ENCODE data around the gene ADGRA1.

The ADGRA1 gene

GRCh38 chr10:133087679-133088178, at the start of gene ADGRA1:
ADGRA1 (plus strand) TSS chr10:133087924; CDS start chr10:133088910, 986 bp downstream.
- no peak within 1 kb of the TSS for H3K4me3 ChIP-seq (ENCODE audit: low read depth, low read length)
- no peak for TF ChIP-seq CTCF (IDR thresholded peaks at IDR 0.05; ENCODE audit: insufficient read depth, low read depth, low read length, missing control alignments)
- no peak for DNase-seq (ENCODE audit: low read depth)

GRCh38 chr10:133038036-133038823, 49.5 kb upstream of the ADGRA1 start:
- no peak for TF ChIP-seq CTCF (IDR thresholded peaks at IDR 0.05; ENCODE audit: insufficient read depth, low read depth, low read length, missing control alignments)
- no peak for DNase-seq (ENCODE audit: low read depth)
- no peak overlapping the region for H3K4me3 ChIP-seq (ENCODE audit: low read depth, low read length)

- no peak overlapping the region for H3K4me3 ChIP-seq (ENCODE audit: low read depth, low read length)
- no peak for DNase-seq (ENCODE audit: low read depth)
- no peak for TF ChIP-seq CTCF (IDR thresholded peaks at IDR 0.05; ENCODE audit: insufficient read depth, low read depth, low read length, missing control alignments)
These were observed 48.5 kb upstream of the ADGRA1 start for GRCh38 chr10:133039107-133039802.

GRCh38 chr10:133039803-133040165, 47.9 kb upstream of the ADGRA1 start:
- no peak for DNase-seq (ENCODE audit: low read depth)
- no peak overlapping the region for H3K4me3 ChIP-seq (ENCODE audit: low read depth, low read length)
- TF ChIP-seq CTCF (IDR thresholded peaks at IDR 0.05; ENCODE audit: insufficient read depth, low read depth, low read length, missing control alignments) = no peak

GRCh38 chr10:133040198-133040597, 47.5 kb upstream of the ADGRA1 start:
- no peak for TF ChIP-seq CTCF (IDR thresholded peaks at IDR 0.05; ENCODE audit: insufficient read depth, low read depth, low read length, missing control alignments)
- H3K4me3 ChIP-seq (ENCODE audit: low read depth, low read length) = no peak overlapping the region
- DNase-seq (ENCODE audit: low read depth) = no peak

GRCh38 chr10:133041101-133041500, 46.6 kb upstream of the ADGRA1 start:
- TF ChIP-seq CTCF (IDR thresholded peaks at IDR 0.05; ENCODE audit: insufficient read depth, low read depth, low read length, missing control alignments) = no peak
- DNase-seq (ENCODE audit: low read depth) = no peak
- H3K4me3 ChIP-seq (ENCODE audit: low read depth, low read length) = no peak overlapping the region
